Measurements from ENCODE around the gene NCBP3.
"Not testable (repeated sequence)": the region's sequence is repeated elsewhere in the genome, so short reads cannot be mapped to it uniquely, and the experiment has no call there.

The NCBP3 gene

DNA sequence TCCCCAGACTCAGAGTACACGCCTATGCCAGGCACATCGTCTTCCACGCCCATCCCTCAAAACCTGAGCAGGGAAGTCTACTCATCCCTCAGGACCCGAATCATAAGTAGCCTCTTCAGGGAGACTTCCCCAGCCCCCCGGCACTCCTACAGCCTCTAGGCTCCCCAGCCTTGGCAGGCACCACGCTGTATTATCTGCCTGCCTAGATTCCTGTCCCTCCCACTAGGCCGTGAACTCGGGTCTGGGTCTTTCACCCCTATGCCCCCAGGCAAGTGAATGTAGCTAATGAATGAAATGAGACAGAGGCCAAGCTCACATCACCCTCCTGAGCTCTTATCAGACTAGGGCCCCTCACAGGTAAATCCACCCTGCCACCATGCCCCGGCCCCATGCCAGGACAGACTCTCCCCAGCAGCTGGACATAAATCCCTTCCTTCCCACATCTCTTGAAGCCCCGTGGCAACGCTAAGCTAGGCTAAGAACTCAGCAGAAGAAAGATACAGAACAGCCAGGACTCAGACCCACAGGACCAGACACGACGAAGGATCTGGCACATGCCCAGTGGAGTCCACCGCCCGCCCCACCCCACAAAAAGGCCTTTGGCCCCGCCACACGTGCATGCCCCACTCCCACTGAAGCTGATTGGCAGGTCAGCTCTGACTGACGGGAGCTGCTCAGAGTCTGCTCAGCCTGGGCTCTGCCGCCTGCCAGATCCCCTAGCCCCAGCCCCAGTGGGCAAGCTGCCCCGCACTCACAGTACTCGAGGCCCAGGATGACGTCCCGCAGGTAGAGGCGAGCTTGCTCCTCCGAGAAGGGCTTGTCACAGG lies 33.8 kb upstream of the NCBP3 start:
- no peak for DNase-seq

- no peak for DNase-seq
Measured at GRCh38 chr17:3879186-3879585, 33.1 kb upstream of the NCBP3 start.

DNA sequence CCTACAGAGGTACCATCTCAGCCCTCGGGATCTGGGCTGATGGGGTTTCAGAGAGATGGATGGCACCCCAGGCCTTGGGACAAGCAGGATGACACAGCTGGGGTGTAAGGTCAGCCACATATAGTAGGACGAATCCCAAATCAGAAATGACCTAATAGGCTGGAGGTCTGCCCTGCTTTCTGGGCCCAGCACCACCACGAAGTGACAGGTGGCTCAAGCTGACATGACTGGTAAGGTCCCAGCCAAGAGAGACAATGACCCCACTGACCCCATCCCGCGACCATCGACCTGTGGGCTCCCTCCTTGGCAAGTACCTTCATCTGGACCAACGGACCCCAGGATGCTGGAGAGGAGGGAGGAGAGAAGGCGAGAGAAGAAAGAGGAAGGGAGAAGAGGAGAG lies 31.2 kb upstream of the NCBP3 start:
- no peak for DNase-seq

DNA sequence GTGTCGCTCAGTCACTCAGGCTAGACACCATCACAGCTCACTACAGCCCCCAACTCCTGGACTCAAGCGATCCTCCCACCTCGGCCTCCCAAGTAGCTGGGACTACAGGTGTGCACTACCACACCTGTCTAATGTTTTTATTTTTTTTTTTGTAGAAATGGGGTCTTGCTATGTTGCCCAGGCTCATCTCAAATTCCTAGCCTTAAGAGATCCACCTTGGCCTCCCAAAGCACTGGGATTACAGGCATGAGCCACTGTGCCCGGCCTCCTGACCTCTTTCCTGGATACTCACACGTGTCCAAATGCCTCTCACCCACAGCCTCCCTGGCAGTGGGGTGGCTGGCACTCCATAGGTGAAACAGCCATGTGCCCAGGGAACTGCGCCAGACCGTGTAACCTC lies 29.3 kb upstream of the NCBP3 start:
- DNase-seq, result no peak

DNA sequence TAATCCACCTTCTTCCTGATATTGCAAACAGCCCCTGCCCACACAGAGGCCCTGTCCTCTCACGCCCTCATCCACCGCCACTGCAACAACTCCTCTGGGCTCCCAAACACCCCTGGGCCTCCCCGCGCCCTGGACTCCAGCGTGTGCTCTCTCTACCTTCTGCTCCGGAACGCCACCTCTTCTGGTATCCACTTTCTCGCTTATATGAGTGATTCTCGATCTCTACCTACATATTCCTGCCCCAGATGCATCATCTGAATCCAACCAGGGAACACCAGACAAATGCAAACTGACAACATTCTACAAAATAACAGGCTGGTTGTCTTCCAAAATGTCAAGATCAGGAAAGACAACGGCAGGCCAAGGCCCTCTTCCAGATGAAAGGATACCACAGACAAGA lies 27.8 kb upstream of the NCBP3 start:
- no peak for DNase-seq

GRCh38 chr17:3870871-3871306 lies 24.8 kb upstream of the NCBP3 start:
- no peak for DNase-seq

- no peak for DNase-seq
Measured at GRCh38 chr17:3867606-3868005, 21.6 kb upstream of the NCBP3 start.

DNA sequence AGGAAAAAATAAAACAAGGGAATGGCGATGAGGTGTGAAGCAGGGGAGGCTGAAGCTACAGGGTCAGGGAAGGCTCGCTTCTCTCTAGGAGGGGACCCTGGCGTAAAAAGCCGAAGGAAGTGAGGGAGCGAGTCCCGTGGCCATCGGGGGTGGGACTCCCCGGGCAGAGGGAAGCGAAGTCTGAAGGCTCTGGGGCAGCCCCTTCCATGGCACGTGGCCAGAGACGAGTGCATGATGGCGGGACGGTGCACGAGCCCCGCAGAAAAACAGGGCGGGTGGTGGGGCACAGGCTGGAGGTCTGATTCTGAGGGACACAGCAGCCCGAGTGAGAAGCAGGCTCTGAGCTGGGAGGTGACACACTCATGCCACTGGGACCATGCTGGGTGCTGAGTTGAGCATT lies 21.1 kb upstream of the NCBP3 start:
- DNase-seq, result no peak

GRCh38 chr17:3866276-3866675 lies 20.2 kb upstream of the NCBP3 start:
- DNase-seq, result no peak

- DNase-seq, result peak; percentile 18
Measured at GRCh38 chr17:3865176-3865575, 19.1 kb upstream of the NCBP3 start.

DNA sequence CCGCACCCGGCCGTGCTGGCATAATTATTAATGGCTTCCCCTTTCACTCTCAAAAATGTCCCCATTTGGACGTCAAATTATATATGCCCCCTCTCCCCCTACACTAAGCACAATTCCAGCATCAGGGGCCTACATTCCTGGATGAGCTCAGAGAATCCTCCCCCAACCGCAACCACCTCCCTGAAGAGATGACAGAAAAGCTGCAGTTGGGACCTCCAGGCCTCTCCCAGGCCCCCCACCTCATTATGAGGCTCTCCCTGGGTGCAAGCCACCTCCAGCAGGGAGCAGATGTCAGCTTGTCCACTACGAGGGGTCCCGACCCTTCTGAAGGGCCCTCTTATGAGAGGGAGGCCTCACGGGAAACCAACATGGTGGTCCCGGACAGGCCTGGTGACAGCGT lies 18.5 kb upstream of the NCBP3 start:
- DNase-seq, result no peak

DNA sequence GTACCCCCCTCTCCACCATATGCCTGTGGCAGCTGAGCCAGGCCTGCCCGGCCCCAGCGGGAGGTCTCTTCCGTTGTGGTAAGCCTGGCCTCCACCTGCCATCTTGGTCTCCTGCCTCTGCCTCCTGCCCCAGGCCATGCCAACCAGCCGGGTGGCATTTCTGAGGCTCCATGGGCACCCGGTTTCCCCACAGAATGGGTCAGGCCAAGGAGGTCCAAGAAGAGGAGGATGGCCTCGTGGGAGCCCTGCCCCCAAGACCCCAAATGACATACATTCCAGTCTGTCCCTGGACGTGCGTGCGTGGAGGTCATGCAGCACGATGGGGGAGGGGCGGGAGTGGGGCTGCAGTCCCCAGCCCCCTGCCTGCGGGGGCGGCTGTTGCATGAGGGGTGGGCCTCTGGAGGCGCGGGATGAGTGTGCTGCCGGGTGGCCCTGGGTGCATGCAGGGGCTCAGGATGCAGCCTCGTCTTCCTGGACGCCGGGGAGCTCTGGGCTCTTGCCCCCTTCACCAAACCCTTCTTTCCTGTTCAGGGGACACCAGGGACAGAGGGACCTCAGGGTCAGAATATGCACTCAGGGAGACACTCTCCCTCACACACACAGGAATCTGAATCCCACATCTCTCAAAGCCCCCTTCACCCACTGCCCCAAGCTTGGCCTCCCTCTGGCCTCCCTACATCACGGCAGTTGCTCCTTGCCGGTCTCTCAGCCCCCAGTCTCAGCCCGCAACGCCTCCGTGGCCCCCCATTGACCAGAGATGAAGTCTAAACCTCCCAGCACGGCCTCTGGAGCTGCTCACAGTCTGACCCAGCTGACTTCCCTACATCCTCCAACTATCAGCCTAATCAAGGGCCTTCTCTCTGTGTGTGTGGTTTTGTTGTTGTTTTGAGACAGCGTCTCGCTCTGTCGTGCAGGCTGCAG lies 16.0 kb upstream of the NCBP3 start:
- no peak for DNase-seq

DNA sequence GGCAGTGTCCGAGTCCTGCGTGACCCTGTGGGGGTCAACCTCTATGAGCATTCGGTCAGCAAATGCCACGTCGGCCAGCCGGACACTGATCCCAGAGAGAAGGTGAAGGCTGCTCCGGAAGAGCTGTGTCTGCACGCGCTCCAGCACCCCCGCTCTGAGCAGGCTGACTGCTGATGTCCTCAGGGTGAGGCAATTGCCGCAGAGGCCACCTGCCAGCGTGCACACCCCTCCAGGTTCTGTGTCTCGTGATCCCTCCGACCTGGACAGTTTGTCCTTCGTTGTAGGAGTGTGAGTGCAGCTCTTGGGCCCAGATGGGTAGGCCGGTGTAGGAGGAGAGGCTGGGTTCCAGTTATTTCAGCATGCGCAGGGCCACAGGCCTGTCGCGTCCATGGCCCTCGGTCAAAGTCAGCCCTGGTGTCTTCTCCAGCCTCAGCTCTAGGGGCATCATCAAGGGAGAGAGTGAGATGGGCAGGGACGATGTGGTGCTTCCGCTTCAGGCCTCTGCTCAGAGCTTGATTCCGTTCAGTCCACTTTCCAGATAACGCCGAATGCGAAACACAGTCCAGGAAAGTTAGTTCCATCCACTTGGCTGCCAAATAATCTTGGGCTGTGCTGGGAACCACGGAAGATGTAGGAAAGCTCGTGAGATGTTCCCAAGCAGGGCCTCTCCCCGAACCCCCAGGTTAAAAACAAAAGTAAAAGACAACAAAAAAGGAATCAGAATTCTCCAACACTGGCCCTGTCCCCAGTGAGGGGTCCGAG lies 15.1 kb upstream of the NCBP3 start:
- no peak for DNase-seq

- DNase-seq, result no peak
Measured at GRCh38 chr17:3859940-3860339, 13.9 kb upstream of the NCBP3 start.

- no peak for DNase-seq
Measured at GRCh38 chr17:3857261-3858105, 11.4 kb upstream of the NCBP3 start.

DNA sequence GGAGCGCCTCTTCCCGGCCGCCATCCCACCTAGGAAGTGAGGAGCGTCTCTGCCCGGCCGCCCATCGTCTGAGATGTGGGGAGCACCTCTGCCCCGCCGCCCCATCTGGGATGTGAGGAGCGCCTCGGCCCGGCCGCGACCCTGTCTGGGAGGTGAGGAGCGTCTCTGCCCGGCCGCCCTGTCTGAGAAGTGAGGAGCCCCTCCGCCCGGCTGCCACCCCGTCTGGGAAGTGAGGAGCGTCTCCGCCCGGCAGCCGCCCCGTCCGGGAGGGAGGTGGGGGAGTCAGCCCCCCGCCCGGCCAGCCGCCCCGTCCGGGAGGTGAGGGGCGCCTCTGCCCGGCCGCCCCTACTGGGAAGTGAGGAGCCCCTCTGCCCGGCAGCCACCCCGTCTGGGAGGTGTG lies 8.2 kb upstream of the NCBP3 start:
- DNase-seq, result not testable (repeated sequence)

- DNase-seq, result no peak
Measured at GRCh38 chr17:3852561-3852960, 6.5 kb upstream of the NCBP3 start.

- DNase-seq, result no peak
Measured at GRCh38 chr17:3851461-3852100, 5.5 kb upstream of the NCBP3 start.

GRCh38 chr17:3848229-3848835 lies 2.3 kb upstream of the NCBP3 start:
- DNase-seq, result no peak

DNA sequence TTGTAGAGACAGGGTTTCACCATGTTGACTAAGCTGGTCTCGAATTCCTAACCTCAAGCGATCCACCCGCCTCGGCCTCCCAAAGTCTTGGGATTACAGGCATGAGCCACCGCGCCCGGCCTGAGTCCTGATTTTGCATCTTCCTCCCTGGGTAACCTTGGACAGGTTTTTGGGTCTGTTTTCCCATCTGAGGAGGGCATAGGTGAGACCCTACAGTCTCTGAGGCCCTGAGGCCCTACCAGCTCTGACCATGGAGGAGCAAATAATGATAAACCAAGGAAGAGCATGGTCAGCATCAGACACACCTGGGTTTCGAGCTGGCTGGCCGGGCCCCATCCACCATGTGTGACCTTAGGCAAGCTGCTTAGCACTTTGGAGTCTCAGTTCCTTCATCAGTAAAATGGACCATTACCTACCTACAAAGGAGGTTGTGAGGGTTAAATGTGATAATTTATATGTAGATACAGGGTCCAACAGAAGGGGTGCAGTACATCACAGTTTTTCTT lies 1.2 kb upstream of the NCBP3 start:
- DNase-seq, result no peak
